GM19043 (cell line): ENCODE measurements around the gene CTRB1.
"Not testable (repeated sequence)": the region's sequence is repeated elsewhere in the genome, so short reads cannot be mapped to it uniquely, and the experiment has no call there.

Experiments used
- ATAC-seq: cut with Tn5 transposase; IDR thresholded peaks from one replicate; pipeline ENCODE4 v1.9.1; 2021; ENCODE audit warnings: low read depth; ENCODE audit not compliant: unreplicated experiment

Gene CTRB1

DNA sequence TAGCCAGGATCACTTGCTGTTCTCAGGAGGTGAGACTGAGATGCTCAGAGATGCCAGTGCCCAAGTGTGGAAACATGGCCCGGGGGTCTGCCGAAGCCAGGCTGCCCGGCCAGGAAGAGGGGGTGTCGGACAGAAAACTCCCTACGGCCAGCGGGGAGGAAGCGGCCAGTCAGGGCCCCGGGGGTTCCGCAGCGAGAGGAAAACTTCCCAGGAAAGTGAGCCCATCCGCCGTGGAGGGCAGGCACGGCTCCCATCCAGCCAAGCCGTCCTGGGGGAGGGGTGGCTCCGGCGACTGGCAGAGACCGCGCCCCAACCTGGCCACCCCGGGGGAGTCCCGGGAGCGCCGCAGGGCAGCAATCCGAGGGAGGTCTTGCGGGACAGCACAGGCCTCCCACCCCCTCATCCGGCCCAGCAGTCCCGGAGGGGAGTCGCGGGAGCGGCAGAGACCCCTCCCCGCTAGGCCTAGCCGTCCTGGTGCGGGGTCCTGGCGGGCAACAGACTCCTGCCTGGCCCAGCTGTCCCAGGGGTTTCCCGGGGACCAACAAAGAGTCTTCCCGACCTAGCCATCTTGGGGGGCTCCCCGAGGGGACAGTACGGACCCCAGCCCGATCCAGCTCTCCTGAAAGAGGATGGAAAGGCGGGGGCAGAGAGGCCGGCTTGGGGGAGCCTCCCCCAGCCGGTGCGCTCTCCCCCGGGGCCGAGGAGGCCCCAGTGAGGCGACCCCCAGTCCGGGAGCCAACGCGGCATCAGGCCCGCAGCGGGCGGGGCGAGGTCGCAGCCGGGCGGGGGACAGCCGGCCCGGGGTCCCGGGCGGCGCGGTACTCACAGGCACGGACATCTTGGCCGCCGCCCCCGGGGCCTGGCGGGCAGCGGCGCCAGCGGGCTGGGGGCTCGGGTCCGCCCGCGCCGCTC, 46.5 kb downstream of the CTRB1 start:
- ATAC-seq: no peak

DNA sequence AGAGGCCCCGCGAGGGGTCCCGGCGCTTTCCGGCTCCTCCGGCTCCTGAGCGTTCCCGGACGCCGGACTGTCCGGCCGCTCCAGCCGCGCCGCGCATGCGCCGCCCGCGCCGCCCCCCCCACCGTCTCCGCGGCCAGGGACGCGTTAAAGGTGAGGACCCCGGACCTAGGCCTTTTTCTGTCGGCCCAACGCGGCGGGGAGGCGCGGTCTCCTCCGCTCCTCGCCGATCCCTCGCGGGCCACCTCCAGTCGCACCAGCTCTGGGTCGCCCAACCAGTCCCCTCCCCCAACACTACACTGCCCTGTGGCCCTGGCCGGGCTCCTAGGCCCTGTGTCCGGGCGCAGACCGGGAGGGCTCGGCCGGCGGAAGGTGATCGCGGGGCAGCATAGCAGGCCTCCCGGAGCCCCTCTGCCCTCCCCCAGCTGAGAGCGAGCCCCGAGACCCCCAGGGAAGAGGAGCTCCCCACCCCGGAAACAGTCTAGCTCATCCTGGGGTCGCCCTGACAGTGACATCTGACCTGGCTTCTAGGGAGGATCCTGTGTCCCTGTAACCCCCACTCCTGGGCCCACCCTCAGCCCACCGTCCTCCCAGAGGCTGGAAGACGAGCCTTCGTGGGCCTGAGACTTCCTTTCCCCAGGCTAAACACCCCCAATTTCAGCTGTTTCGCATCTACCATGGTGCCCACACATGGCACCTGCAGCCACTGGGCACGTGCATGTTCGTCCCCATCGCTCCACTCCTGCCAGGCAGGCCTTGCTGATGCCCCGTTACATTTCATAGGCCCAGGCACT, 47.3 kb downstream of the CTRB1 start:
- peak; percentile 56 for ATAC-seq

DNA sequence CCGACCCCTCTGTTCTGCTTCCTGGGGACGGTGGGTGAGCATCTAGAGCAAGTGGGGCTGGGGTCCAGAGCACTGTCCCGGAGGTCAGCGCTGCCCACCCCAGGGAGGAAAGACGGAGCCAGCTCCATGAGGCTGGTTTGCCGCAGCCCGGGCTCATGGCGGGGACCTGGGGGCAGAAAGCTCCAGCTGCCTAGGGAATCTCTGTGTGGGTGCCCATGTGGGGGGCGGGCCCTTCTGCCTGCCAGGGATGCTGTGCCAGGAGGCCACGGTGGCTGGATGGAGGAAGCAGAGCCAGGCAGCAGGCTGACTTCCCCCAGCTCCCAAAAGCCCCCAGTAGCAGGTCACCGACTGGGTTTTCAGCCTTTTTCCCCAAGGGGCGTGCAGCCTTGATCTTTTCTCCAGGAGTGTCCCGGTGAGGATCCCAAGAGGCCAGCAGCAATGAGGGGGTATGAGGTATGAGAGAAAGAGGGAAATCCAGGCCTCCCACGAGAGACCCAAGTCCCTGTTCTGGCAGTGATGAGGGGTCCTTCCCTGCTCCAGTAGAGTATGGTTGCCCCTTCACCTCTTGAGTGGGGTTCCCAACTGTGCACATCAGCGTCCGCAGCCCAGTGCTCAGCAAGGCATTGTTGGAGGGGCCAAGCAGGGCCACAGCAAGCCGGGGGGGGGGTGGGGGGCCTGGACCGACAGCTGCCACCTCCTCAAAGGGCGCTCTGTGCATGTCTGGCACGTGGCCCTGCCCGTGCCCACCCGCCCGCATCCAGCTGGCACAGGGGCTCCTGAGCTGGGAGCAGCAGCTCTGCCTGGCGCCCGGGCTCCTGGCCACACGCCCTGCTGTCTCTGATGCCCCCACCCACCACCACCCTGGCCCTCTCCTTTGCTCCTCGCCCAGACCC, 48.2 kb downstream of the CTRB1 start:
- no peak for ATAC-seq

DNA sequence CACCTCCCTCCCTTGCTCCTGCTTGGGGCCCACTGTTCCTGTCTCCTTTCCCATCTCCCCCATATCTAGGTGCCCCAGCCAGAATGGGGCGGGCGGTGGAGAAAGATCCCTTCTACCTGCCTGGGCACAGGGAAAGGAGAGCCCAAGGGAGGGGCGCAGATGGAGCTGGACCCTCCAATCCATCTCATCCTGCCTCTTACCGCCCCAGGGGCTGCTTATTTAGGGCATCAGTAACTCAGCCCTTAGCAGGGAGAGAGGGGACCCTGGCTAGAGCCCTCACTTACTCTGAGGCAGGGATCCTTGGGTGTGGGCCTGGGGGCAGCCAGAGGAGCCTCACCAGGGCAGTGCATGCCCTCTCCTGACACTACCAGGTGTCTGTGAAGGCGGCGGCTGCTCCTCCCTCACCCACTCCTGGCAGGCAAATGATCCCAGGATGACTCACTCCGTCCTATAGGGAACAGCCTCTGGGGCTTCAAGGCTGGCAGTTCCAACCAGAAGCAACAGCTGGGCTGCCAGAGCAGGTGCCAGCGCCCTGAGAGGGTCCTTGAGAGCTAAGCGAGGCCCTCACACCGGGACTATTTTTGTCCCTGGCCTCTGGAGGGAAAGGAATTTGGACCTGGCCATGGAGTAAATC, 49.0 kb downstream of the CTRB1 start:
- no peak for ATAC-seq

DNA sequence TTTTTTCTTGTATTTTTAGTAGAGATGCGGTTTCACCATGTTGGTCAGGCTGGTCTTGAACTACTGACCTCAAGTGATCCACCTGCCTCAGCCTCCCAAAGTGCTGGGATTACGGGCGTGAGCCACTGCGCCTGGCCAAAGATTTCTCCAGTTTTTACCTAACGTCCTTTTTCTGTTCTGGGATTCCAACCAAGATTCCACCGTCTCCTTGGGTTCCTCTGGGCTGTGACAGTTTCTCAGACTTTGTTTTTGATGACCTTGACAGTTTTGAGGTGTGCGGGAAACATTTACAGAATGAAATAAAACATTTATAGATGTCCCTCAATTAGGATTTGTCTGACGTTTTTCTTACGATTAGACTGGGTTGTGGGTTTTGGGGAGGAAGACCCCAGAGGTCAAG, 50.6 kb downstream of the CTRB1 start:
- ATAC-seq: not testable (repeated sequence)

DNA sequence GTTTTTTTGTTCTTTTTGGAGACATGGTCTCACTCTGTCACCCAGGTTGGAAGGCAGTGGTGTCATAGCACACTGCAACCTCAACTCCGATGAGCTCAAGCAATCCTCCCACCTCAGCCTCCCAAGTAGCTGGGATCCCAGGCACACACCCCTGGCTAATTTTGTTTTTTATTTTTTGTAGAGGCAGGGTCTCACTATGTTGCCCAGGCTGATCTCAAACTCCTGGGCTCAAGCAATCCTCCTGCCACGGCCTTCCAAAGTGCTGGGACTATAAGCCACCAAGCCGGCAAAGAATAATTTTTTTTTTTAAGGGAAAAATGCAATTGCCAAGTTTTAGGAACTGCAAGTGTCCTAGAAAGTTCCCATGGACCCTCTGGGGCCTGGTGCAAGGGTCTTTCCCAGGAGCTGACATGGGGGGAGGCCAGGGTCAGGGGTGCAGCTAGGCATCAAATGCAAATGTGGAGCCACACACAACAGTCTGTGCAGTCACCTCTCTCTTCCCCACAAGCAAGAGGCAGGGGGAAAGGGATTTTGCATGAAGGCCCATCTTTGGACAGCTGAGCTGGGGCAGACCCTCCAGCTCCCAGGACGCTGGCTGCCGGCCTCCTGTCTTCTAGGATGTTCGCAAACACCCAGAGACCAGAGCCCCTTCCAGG, 52.8 kb downstream of the CTRB1 start:
- no peak for ATAC-seq

DNA sequence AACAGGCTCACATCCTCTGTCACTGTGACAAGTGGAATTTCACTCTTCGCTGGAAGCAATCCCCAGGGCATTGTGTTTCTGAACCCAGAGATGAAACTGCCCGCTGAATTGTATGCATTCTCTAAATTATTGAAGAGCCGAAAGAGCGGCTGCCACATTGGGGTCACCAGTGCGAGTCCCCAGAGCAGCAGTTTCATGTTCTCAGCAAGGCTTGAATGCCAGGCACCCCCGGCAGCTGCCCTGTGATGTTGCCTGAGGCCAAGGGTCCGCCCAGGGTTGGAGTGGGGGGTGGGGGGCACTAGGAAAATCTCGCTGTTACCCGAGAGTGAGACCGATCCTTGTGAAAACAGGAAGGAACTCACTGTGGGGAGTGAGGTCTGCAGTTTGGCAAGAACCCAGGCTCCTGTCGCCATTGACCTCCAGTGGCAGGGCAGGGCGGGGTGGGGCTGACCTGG, 53.3 kb downstream of the CTRB1 start:
- ATAC-seq: peak; percentile 55

DNA sequence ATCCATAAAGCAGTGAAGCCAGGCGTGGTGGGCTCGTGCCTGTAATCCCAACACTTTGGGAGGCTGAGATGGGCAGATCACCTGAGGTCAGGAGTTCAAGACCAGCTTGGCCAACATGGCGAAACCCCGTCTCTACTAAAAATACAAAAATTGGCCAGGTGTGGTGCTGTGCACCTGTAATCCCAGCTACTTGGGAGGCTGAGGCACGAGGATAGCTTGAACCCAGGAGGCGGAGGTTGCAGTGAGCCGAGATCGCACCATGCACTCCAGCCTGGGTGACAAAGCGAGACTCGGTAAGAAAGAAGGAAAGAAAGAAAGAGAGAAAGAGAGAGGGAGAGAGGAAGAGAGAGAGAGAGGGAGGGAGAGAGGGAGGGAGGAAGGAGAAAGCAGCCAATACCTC, 53.8 kb downstream of the CTRB1 start:
- ATAC-seq: not testable (repeated sequence)

DNA sequence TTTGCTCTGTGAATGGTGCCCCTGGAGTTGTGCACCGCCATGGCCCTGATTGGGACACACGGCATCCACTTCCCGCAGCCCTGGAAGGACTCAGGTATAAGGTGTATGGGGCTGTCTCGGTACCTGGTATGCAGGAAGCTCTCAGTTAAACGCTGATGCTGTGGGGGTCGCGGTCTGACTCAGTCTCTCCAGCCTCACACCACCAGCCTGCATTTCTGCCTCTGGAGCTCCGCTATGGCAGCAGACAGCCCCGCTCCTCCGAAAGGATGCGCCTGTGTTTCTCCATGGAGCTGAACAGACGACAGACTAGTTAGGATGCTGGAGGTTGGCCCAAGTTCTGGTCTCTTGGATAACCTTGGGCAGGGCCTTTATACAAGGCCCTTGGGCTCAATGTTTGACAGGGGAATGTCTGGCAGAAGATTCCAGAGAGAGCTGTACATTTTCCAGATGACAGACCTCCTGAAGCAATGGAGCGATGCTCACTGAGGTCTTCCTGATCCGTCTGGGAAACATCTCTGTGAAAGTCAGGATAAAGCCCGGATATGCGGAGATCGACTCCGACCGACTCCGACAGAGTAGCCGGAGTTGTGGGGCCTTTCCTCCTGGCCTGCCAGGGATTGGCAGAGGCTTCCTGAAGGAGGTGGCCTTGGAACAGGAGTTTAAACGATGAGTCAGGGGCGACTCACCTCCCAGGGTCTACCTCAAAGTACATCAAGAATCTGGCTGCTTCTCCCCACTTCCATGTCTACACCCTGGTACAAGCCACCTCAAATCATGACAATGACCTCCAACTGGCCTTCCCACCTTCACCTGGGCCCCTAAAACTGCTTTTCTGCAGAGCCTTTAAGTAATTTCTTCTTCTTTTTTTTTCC, 54.5 kb downstream of the CTRB1 start:
- no peak for ATAC-seq
